Body of pancreas (tissue), 4 donors: ENCODE measurements around the gene COL27A1. TPM values are rescaled to one million over a fixed set of nuclear protein-coding genes. Genes with fewer than 3 reads are reported as not detected.
A peak's percentile ranks its signal among the peaks of the same experiment; 100 is the strongest.

ENCODE experiments used
- ATAC-seq: fragments of 150-250 bp; one replicate; pipeline ENCODE4 v1.9.1; 2016
- DNase-seq, 4 donors: peaks; one replicate each; pipeline ENCODE4 v3.0.0-alpha.2; 2019
- H3K27ac ChIP-seq, 4 donors: fragments of 200-600 bp; sonication (generic); 1 replicate in 3 of 4; 2 replicates in 1 of 4; pipeline versions ENCODE4 v1.5.1 to v1.6.1; 2016 to 2019; ENCODE audit warnings: mild to moderate bottlenecking in 1 of 4, mixed read lengths in 1 of 4, moderate library complexity in 1 of 4
- H3K27me3 ChIP-seq, 2 donors: fragments of 200-600 bp; sonication (generic); one replicate each; pipeline ENCODE4 v1.6.0; 2016; ENCODE audit warnings: mild to moderate bottlenecking in 1 of 2
- H3K36me3 ChIP-seq, 2 donors: fragments of 200-600 bp; sonication (generic); replicated peaks in 1 of 2; 2 replicates each; pipeline ENCODE4 v1.5.1; 2016; ENCODE audit warnings: low read depth in 2 of 2; ENCODE audit not compliant: insufficient read depth in 1 of 2
- H3K4me1 ChIP-seq: fragments of 200-600 bp; sonication (generic); one replicate; pipeline ENCODE4 v1.6.0; 2016
- H3K4me3 ChIP-seq, 2 donors: fragments of 200-600 bp; sonication (generic); 1 replicate in 1 of 2; 2 replicates in 1 of 2; pipeline ENCODE4 v1.5.1; 2016 to 2019
- H3K9me3 ChIP-seq, 3 donors: fragments of 200-600 bp; sonication (generic); 1 replicate in 2 of 3; 2 replicates in 1 of 3; pipeline ENCODE4 v1.5.1; 2016
- CTCF ChIP-seq, 7 experiments: fragments of 450-650 bp in 4 of 7; fragments of 200-600 bp in 3 of 7; sonication (generic) in 3 of 7; IDR thresholded peaks; one replicate each; pipeline ENCODE4 v1.5.1; 2016 to 2019; ENCODE audit warnings: antibody characterized with exemption in 7 of 7
- POLR2A ChIP-seq, 3 donors: fragments of 450-650 bp; IDR thresholded peaks; one replicate each; pipeline ENCODE4 v1.6.1; 2016; ENCODE audit warnings: antibody characterized with exemption in 3 of 3, mild to moderate bottlenecking in 2 of 3
- WGBS, 2 donors: methylation state at CpG; one replicate each; pipeline ENCODE4 v1.1.5; 2017; 5-methylcytosine and 5-hydroxymethylcytosine counted together
- intact Hi-C: fragments of 100-400 bp; cut with DNase I; formaldehyde crosslinking; loops from one replicate; pipeline ENCODE4 v1.15.1; 2023
- total RNA-seq, 2 donors: library from RNA; depleted of rRNA; stranded (reverse); fragments of >200 nt; gene quantifications; one replicate each; pipeline ENCODE4 v1.1.0, GENCODE V29; 2016

The COL27A1 gene
- total RNA-seq, 2 donors from 2014 or later, result 24.1 to 58.0 TPM

GRCh38 chr9:114314256-114314867 lies 159.0 kb downstream of the COL27A1 start:
- no peaks in the 10 kb centered on the region for H3K9me3 ChIP-seq
- TF ChIP-seq POLR2A (IDR thresholded peaks at IDR 0.05) (no peak), CTCF (IDR thresholded peaks at IDR 0.05) (no peak)
- ATAC-seq (peak; percentile 12), DNase-seq (peak in 3 of 4 donors; percentile 0 to 4 (median 1))
- peak overlapping the region in 3 of 4 donors; percentile 34 to 54 (median 45) for H3K27ac ChIP-seq
- H3K4me3 ChIP-seq, result no peak overlapping the region
- peaks cover 12% of the 10 kb centered on the region for H3K4me1 ChIP-seq
- H3K27me3 ChIP-seq, result no peaks in the 10 kb centered on the region
- intact Hi-C loops, result no loop called here
- WGBS, 2 donors, result 79 to 81% methylated on average over 7 of the region's 7 CpGs
- H3K36me3 ChIP-seq, result no peaks in the 10 kb centered on the region

- Histone ChIP-seq H3K4me1 (peaks cover 12% of the 10 kb centered on the region), H3K9me3 (no peaks in the 10 kb centered on the region), H3K27ac (peak overlapping the region in 3 of 4 donors; percentile 34 to 54 (median 45)), H3K4me3 (no peak overlapping the region), H3K27me3 (no peaks in the 10 kb centered on the region), H3K36me3 (no peaks in the 10 kb centered on the region)
- DNase-seq (peak; percentile 32 to 71 (median 56)), ATAC-seq (peak; percentile 84)
- TF ChIP-seq CTCF (IDR thresholded peaks at IDR 0.05) (no peak), POLR2A (IDR thresholded peaks at IDR 0.05) (no peak)
- WGBS, 2 donors, result 70 to 74% methylated on average over 8 of the region's 8 CpGs
- intact Hi-C loops, result no loop called here
Measured at GRCh38 chr9:114314881-114315722, 159.8 kb downstream of the COL27A1 start.

GRCh38 chr9:114315723-114316363 lies 160.5 kb downstream of the COL27A1 start:
- H3K27me3 ChIP-seq, result no peaks in the 10 kb centered on the region
- intact Hi-C loops, result no loop called here
- ATAC-seq (no peak), DNase-seq (peak in 1 of 4 donors; percentile 4)
- no peak overlapping the region for H3K4me3 ChIP-seq
- no peak for TF ChIP-seq CTCF (IDR thresholded peaks at IDR 0.05)
- TF ChIP-seq POLR2A (IDR thresholded peaks at IDR 0.05), result no peak
- H3K9me3 ChIP-seq, result no peaks in the 10 kb centered on the region
- peak overlapping the region in 1 of 4 donors; percentile 54 for H3K27ac ChIP-seq
- no peaks in the 10 kb centered on the region for H3K36me3 ChIP-seq
- WGBS, 2 donors, result 66 to 77% methylated on average over 8 of the region's 8 CpGs
- H3K4me1 ChIP-seq, result peaks cover 12% of the 10 kb centered on the region

- intact Hi-C loops, result no loop called here
- ATAC-seq, result no peak
- Histone ChIP-seq H3K4me1 (peaks cover 12% of the 10 kb centered on the region), H3K27ac (no peak overlapping the region), H3K4me3 (no peak overlapping the region), H3K36me3 (no peaks in the 10 kb centered on the region), H3K9me3 (no peaks in the 10 kb centered on the region), H3K27me3 (no peaks in the 10 kb centered on the region)
- peak in 3 of 4 donors; percentile 1 to 7 (median 7) for DNase-seq
- 68 to 79% methylated on average over 10 of the region's 10 CpGs for WGBS, 2 donors
- TF ChIP-seq POLR2A (IDR thresholded peaks at IDR 0.05) (no peak), CTCF (IDR thresholded peaks at IDR 0.05) (no peak)
Measured at GRCh38 chr9:114316605-114317230, 161.4 kb downstream of the COL27A1 start.
